IMR-90 (cell line): ENCODE measurements around the gene KRT6B. TPM values are rescaled to one million over a fixed set of nuclear protein-coding genes. Genes with fewer than 3 reads are reported as not detected.

Experiments used
- ATAC-seq: fragments of 200-7000 bp; cut with Tn5 transposase; 2 replicates; pipeline ENCODE4 v1.9.1; 2020; ENCODE audit warnings: low read depth, mild to moderate bottlenecking, moderate library complexity
- BruUV-seq: library from RNA; stranded (reverse); fragments of 400-500 nt; replicated peaks from 2 replicates; lab custom pipeline; 2021; lab: Mats Ljungman, UMichigan
- CTCF ChIA-PET: fragments of 300-600 bp; formaldehyde crosslinking; extraction: SDS; loops from one replicate; lab custom pipeline; 2021; ENCODE audit warnings: antibody characterized with exemption; lab: Yijun Ruan, JAX
- POLR2A ChIA-PET: fragments of 300-600 bp; sonication (Branson Sonifier 250); formaldehyde crosslinking; loops from one replicate; lab custom pipeline; 2022; ENCODE audit warnings: antibody characterized with exemption; ENCODE audit not compliant: unreplicated experiment; lab: Charles Lee
- DNase-seq: peaks from one replicate; pipeline ENCODE4 v3.0.0; 2013
- H2AFZ ChIP-seq: replicated peaks from 2 replicates; pipeline ENCODE3; 2013; ENCODE audit warnings: low read length, mild to moderate bottlenecking; ENCODE audit not compliant: poor library complexity
- H2AK5ac ChIP-seq: 2 replicates; pipeline ENCODE4 v1.6.1; 2013; ENCODE audit warnings: low read depth, low read length, inconsistent platforms
- H2AK9ac ChIP-seq: replicated peaks from 2 replicates; pipeline ENCODE3; 2013; ENCODE audit warnings: mild to moderate bottlenecking, low read depth, low read length, moderate library complexity; ENCODE audit not compliant: poor library complexity
- H2BK120ac ChIP-seq: 2 replicates; pipeline ENCODE4 v1.6.1; 2013; ENCODE audit warnings: low read depth, low read length, inconsistent platforms
- H2BK15ac ChIP-seq: 3 replicates; pipeline ENCODE4 v1.6.1; 2013; ENCODE audit warnings: low read depth, low read length, inconsistent platforms
- H2BK20ac ChIP-seq: 2 replicates; pipeline ENCODE4 v1.6.1; 2013; ENCODE audit warnings: low read depth, mild to moderate bottlenecking, inconsistent platforms, low read length, moderate library complexity
- H2BK5ac ChIP-seq: 2 replicates; pipeline ENCODE4 v1.6.1; 2013; ENCODE audit warnings: mild to moderate bottlenecking, low read depth, low read length, inconsistent platforms; ENCODE audit not compliant: poor library complexity, severe bottlenecking
- H3K14ac ChIP-seq: replicated peaks from 2 replicates; pipeline ENCODE4 v1.6.1; 2013; ENCODE audit warnings: low read depth, low read length, inconsistent platforms
- H3K18ac ChIP-seq: 2 replicates; pipeline ENCODE4 v1.6.1; 2013; ENCODE audit warnings: low read depth, low read length, control low read depth
- H3K23ac ChIP-seq: 2 replicates; pipeline ENCODE4 v1.6.1; 2013; ENCODE audit warnings: low read depth, low read length, inconsistent platforms
- H3K27ac ChIP-seq: 2 replicates; pipeline ENCODE4 v1.5.1; 2013; ENCODE audit warnings: mild to moderate bottlenecking, control low read depth, low read length; ENCODE audit not compliant: insufficient read depth
- H3K27me3 ChIP-seq: 2 replicates; pipeline ENCODE4 v1.6.1; 2013; ENCODE audit warnings: low read length; ENCODE audit not compliant: control insufficient read depth, insufficient read depth
- H3K36me3 ChIP-seq: 2 replicates; pipeline ENCODE4 v1.6.1; 2013; ENCODE audit warnings: low read length, mixed read lengths; ENCODE audit not compliant: control insufficient read depth, insufficient read depth
- H3K4ac ChIP-seq: 2 replicates; pipeline ENCODE4 v1.6.1; 2013; ENCODE audit warnings: low read depth, low read length, inconsistent platforms
- H3K4me1 ChIP-seq: 2 replicates; pipeline ENCODE4 v1.6.1; 2013; ENCODE audit warnings: low read length, mixed read lengths; ENCODE audit not compliant: control insufficient read depth, insufficient read depth
- H3K4me2 ChIP-seq: 2 replicates; pipeline ENCODE4 v1.6.1; 2013; ENCODE audit warnings: low read depth, mild to moderate bottlenecking, control low read depth, low read length, moderate library complexity
- H3K4me3 ChIP-seq: 2 replicates; pipeline ENCODE4 v1.5.1; 2013; ENCODE audit warnings: low read depth, mild to moderate bottlenecking, control low read depth, low read length, moderate library complexity; ENCODE audit not compliant: insufficient read depth
- H3K56ac ChIP-seq: 2 replicates; pipeline ENCODE4 v1.6.1; 2013; ENCODE audit warnings: low read length, inconsistent platforms; ENCODE audit not compliant: insufficient read depth; ENCODE audit errors: extremely low read depth
- H3K79me1 ChIP-seq, 2 experiments: 2 replicates each; pipeline ENCODE4 v1.6.1; 2013; ENCODE audit warnings: low read length in 2 of 2, inconsistent platforms in 1 of 2, low read depth in 1 of 2
- H3K9ac ChIP-seq: 2 replicates; pipeline ENCODE4 v1.6.1; 2013; ENCODE audit warnings: low read depth, low read length, control low read depth
- H3K9me1 ChIP-seq: 2 replicates; pipeline ENCODE4 v1.6.1; 2013; ENCODE audit warnings: low read length, inconsistent platforms; ENCODE audit not compliant: insufficient read depth
- H3K9me3 ChIP-seq: 2 replicates; pipeline ENCODE4 v1.6.1; 2013; ENCODE audit warnings: low read length; ENCODE audit not compliant: control insufficient read depth, insufficient read depth
- H4K20me1 ChIP-seq: 2 replicates; pipeline ENCODE4 v1.6.1; 2013; ENCODE audit warnings: low read length, inconsistent platforms; ENCODE audit not compliant: insufficient read depth
- H4K5ac ChIP-seq: 2 replicates; pipeline ENCODE4 v1.6.1; 2013; ENCODE audit warnings: mild to moderate bottlenecking, low read depth, low read length, control low read depth
- H4K8ac ChIP-seq, 2 experiments: 2 replicates each; pipeline ENCODE4 v1.6.1; 2013; ENCODE audit warnings: low read depth in 2 of 2, low read length in 2 of 2, control low read depth in 1 of 2, inconsistent platforms in 1 of 2
- H4K91ac ChIP-seq: 2 replicates; pipeline ENCODE4 v1.6.1; 2013; ENCODE audit warnings: low read depth, low read length, inconsistent platforms; ENCODE audit not compliant: insufficient read depth
- BHLHE40 ChIP-seq: fragments of 150-350 bp; IDR thresholded peaks from 2 replicates; pipeline ENCODE4 v1.6.1; 2016; ENCODE audit warnings: mild to moderate bottlenecking, low read depth, low read length
- CEBPB ChIP-seq: IDR thresholded peaks from 2 replicates; pipeline ENCODE4 v1.6.1; 2012; ENCODE audit warnings: low read depth, low read length, improper control_type of control experiment
- CHD1 ChIP-seq: IDR thresholded peaks from 2 replicates; pipeline ENCODE4 v1.6.1; 2012; ENCODE audit warnings: low read depth, low read length, improper control_type of control experiment
- CTCF ChIP-seq: conservative IDR thresholded peaks from 2 replicates; pipeline ENCODE4 v1.5.1; 2012; ENCODE audit warnings: mild to moderate bottlenecking, low read depth, low read length, improper control_type of control experiment
- ELK1 ChIP-seq: fragments of 150-350 bp; IDR thresholded peaks from 2 replicates; pipeline ENCODE4 v1.6.1; 2016; ENCODE audit warnings: low read depth, mild to moderate bottlenecking, low read length, moderate library complexity, borderline replicate concordance
- FOS ChIP-seq: fragments of 150-350 bp; IDR thresholded peaks from 2 replicates; pipeline ENCODE4 v1.6.1; 2016; ENCODE audit warnings: low read depth, low read length
- MAFK ChIP-seq: IDR thresholded peaks from 2 replicates; pipeline ENCODE4 v1.6.1; 2012; ENCODE audit warnings: low read depth, low read length, improper control_type of control experiment
- MAZ ChIP-seq: IDR thresholded peaks from 2 replicates; pipeline ENCODE4 v1.6.1; 2012; ENCODE audit warnings: low read depth, mild to moderate bottlenecking, low read length, improper control_type of control experiment, moderate library complexity, borderline replicate concordance
- MXI1 ChIP-seq: IDR thresholded peaks from 2 replicates; pipeline ENCODE4 v1.6.1; 2012; ENCODE audit warnings: low read depth, mild to moderate bottlenecking, low read length, moderate library complexity, borderline replicate concordance
- NFE2L2 ChIP-seq: fragments of 150-350 bp; IDR thresholded peaks from 2 replicates; pipeline ENCODE4 v1.6.1; 2016; ENCODE audit warnings: low read depth, mild to moderate bottlenecking, low read length
- POLR2A ChIP-seq: IDR thresholded peaks from 2 replicates; pipeline ENCODE4 v1.6.1; 2012; ENCODE audit warnings: mild to moderate bottlenecking, low read depth, low read length
- RAD21 ChIP-seq: IDR thresholded peaks from 2 replicates; pipeline ENCODE4 v1.6.1; 2012; ENCODE audit warnings: low read length, improper control_type of control experiment
- RCOR1 ChIP-seq: IDR thresholded peaks from 2 replicates; pipeline ENCODE4 v1.6.1; 2012; ENCODE audit warnings: mild to moderate bottlenecking, low read length, improper control_type of control experiment; ENCODE audit not compliant: insufficient replicate concordance
- RFX5 ChIP-seq: IDR thresholded peaks from 2 replicates; pipeline ENCODE4 v1.8.0; 2012; ENCODE audit warnings: low read depth, mild to moderate bottlenecking, low read length, moderate library complexity
- SMC3 ChIP-seq: fragments of 150-350 bp; IDR thresholded peaks from 2 replicates; pipeline ENCODE4 v1.6.1; 2016; ENCODE audit warnings: low read depth, mild to moderate bottlenecking, antibody characterized with exemption, low read length, moderate library complexity
- USF2 ChIP-seq: fragments of 150-350 bp; IDR thresholded peaks from 2 replicates; pipeline ENCODE4 v1.6.1; 2017; ENCODE audit warnings: mild to moderate bottlenecking, antibody characterized with exemption, low read length, low read depth
- WGBS, 2 experiments: methylation state at CpG; one replicate each; pipeline versions ENCODE4 v1.1.5 to v1.1.7; 2013; ENCODE audit warnings: missing lambda C conversion rate in 2 of 2; ENCODE audit not compliant: insufficient read length in 1 of 2; ENCODE audit errors: extremely low coverage in 2 of 2; 5-methylcytosine and 5-hydroxymethylcytosine counted together
- dilution Hi-C: fragments of 300-500 bp; cut with HindIII; formaldehyde crosslinking; loops from one replicate; pipeline ENCODE4 v1.14.3; 2018; ENCODE audit warnings: low sequenced_read_pairs; ENCODE audit not compliant: unreplicated experiment
- in situ Hi-C: fragments of 300-500 bp; cut with MboI; formaldehyde crosslinking; loops from 3 replicates; pipeline ENCODE4 v1.14.3; 2019; ENCODE audit warnings: low sequenced_read_pairs, inconsistent platforms, mixed read lengths
- intact Hi-C: fragments of 100-400 bp; cut with micrococcal nuclease; formaldehyde crosslinking; loops from 2 replicates; pipeline ENCODE4 v1.10.0; 2022
- polyA plus RNA-seq, 3 experiments: library from polyadenylated mRNA; depleted of rRNA; stranded (reverse); fragments of >200 nt; gene quantifications; 2 replicates each; pipeline ENCODE4 v1.2.3, GENCODE V29; 2012; ENCODE audit warnings: low replicate concordance in 1 of 3
- total RNA-seq: library from RNA; depleted of rRNA; stranded (reverse); fragments of >200 nt; gene quantifications from 2 replicates; pipeline ENCODE4 v1.2.3, GENCODE V29; 2012

The KRT6B gene
- total and polyA plus RNA-seq, 2 of the 4 experiments (the other 2 are of a cell fraction) = not detected

GRCh38 chr12:52496590-52497071 lies 44.7 kb upstream of the KRT6B start:
- Histone ChIP-seq H3K9me1 (no peaks in the 10 kb centered on the region), H2AFZ (peak overlapping the region; percentile 46), H4K5ac (no peak overlapping the region), H3K56ac (no peak overlapping the region), H4K91ac (no peak overlapping the region), H3K4ac (no peak overlapping the region), H4K20me1 (no peaks in the 10 kb centered on the region), H3K79me1 (no peaks in the 10 kb centered on the region), H3K4me2 (no peak overlapping the region), H3K27me3 (peaks cover 7% of the 10 kb centered on the region), H3K23ac (no peak overlapping the region), H3K9me3 (no peaks in the 10 kb centered on the region), H3K27ac (no peak overlapping the region), H3K14ac (no peak overlapping the region), H3K4me3 (no peak overlapping the region), H2BK20ac (no peak overlapping the region), H2BK5ac (no peak overlapping the region), H3K36me3 (no peaks in the 10 kb centered on the region), H3K4me1 (no peaks in the 10 kb centered on the region), H3K9ac (no peak overlapping the region), H3K18ac (no peak overlapping the region), H2AK5ac (no peak overlapping the region; the same call in 1 of the 2 replicates), H2AK9ac (no peak overlapping the region), H4K8ac (no peak overlapping the region), H2BK120ac (no peak overlapping the region), H2BK15ac (no peak overlapping the region)
- BruUV-seq = no TSS peak
- TF ChIP-seq CTCF = no peak
- TF ChIP-seq ELK1 = no peak
- TF ChIP-seq MXI1 = no peak
- TF ChIP-seq CHD1 = no peak
- TF ChIP-seq RAD21 = no peak
- no peak for TF ChIP-seq FOS
- TF ChIP-seq RCOR1 = no peak
- TF ChIP-seq NFE2L2 = no peak
- TF ChIP-seq MAZ = no peak
- TF ChIP-seq USF2 = no peak
- TF ChIP-seq MAFK = no peak
- no peak for TF ChIP-seq POLR2A
- no peak for TF ChIP-seq BHLHE40
- no peak for TF ChIP-seq RFX5
- TF ChIP-seq SMC3 = no peak
- no peak for TF ChIP-seq CEBPB
- intact Hi-C loops (no loop called here), in situ Hi-C loops (no loop called here), dilution Hi-C loops (no loop called here)
- POLR2A ChIA-PET = no interaction called here
- no peak for ATAC-seq
- CTCF ChIA-PET = no interaction called here
- DNase-seq = peak; percentile 40
- no CpG with 5 or more reads among the region's 4 CpGs for WGBS, 2 experiments
